SW 1271 (cell line): ENCODE results near the gene CADM1.
A peak's percentile ranks its signal among the peaks of the same experiment; 100 is the strongest.

ENCODE experiments used
- DNase-seq, 2 experiments: peaks; one replicate each; lab custom pipeline; 2025; lab: John Stamatoyannopoulos, UW

CADM1 gene

GRCh38 chr11:115504276-115505158, at the start of gene CADM1:
TSS of gene CADM1 (minus strand) at chr11:115504415.
- DNase-seq = peak; percentile 20 to 42

DNA sequence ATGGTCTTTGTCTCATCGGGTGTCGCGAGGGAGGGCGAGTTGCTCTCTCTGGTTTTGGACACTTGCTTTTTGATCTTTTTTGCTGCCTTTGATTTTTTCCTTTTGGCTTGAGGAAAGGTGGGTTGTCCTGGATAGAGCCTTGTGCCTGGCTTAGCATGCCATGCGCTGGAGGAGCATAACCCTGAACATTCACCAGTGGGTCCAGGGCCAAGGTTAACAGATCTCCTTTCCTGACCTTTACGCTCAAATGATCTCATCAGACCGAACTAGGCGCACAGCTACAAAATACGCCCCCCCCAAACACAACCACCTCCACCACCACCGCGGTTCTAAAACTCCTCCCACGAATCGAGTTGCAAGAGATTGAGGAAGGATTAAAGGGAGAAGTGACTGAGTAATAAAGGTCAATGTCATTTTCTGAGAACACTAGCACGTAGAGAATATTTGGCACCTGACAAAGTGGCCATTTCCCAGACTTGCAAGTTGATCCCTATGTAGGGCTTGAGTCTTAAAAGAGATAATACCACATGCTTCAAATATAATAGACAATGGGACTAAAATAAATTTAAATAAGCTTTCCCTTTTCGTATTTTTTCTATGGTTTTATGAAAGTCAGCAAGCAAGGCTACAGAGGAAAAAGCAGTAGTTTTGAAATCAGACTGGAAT, 48.7 kb upstream of the CADM1 start:
- no peak for DNase-seq

- no peak for DNase-seq
These were observed 48.0 kb upstream of the CADM1 start for GRCh38 chr11:115552151-115552772.

- no peak for DNase-seq
These were observed 46.3 kb upstream of the CADM1 start for GRCh38 chr11:115550291-115551059.

- DNase-seq = no peak
These were observed 44.8 kb upstream of the CADM1 start for GRCh38 chr11:115548878-115549528.

GRCh38 chr11:115545581-115546210, 41.5 kb upstream of the CADM1 start:
- no peak for DNase-seq

- no peak for DNase-seq
These were observed 40.3 kb upstream of the CADM1 start for GRCh38 chr11:115544422-115544948.

DNA sequence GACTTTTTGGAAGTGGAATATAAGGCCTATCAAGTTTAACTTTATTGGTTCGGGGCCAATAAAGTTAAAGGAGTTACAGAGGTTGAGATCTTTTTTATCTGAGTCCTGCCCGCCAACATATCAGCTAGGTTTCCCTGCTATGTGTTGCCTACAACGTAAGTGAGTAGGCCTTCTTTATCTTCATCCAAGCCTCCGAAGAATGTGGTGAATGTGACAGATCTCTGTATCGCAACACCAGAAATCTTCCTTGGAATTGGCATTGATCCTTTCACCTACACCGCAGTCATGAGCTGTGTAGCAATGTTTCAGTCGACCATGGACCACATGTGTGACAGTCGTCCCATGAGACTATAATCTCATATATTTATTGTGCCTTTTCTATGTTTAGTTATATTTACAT, 37.3 kb upstream of the CADM1 start:
- DNase-seq = no peak

GRCh38 chr11:115539844-115540243, 35.6 kb upstream of the CADM1 start:
- DNase-seq = no peak

GRCh38 chr11:115535781-115536180, 31.6 kb upstream of the CADM1 start:
- no peak for DNase-seq

GRCh38 chr11:115530752-115531151, 26.5 kb upstream of the CADM1 start:
- no peak for DNase-seq

DNA sequence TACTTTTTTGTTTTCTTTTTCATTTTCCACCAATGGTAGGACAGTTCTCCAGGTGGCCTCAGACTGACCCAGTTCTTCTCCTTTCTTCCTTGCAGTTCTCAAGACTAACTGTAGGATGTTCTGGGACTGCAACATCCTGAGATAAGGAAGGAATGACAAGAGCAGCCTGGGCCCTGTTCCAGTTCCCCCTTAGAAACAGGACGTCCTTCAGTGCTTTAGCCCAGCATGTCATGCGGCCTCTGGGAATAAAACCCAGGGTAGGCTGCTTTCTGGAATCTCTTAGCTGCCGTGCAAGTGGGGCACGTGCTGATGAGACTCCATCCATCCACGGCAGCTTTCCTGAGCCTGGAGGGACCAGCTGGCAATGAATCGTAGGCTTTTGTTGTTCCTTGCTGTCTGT, 24.0 kb upstream of the CADM1 start:
- no peak for DNase-seq

- no peak for DNase-seq
These were observed 23.4 kb upstream of the CADM1 start for GRCh38 chr11:115527534-115528125.

DNA sequence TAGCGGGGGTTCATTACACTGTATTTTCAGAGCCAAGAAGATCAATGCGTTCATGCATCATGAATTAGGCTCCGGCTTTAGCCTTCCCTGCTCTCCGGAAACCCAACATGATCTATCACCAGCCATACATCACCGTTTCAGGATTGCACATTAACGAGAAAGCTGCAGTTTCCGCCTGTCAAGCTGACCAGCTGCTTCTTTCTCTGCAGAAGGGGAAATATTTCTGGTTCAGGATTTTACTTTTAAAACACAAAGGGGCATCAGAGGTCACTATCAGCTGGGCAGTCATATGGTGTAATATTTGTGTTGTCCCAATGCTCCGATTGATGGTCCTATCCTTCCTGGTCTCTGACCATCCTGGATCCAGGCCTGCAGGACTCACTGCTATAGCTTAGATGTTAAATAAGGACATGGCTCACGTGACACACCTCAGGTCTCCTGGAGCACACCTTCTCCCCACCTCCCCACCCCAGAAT, 21.4 kb upstream of the CADM1 start:
- no peak for DNase-seq

DNA sequence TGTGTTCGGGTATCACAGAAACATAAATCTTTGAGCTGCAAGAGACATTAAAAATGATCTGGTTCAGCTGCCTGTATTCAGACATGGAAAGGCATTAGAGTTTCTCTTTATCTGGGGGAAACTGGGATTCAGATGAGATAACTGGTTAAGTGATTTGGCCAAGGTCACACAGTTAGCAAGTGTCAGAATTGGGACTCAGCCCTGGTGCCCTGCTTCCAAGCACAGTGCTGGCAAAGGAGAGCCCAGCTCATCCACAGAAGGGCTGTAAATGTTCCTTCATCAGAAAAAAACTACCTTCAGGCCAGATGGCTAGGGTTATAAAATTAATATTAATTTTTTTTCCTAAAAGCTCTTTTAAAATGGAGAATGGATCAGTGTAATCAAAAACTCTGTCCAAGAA, 20.4 kb upstream of the CADM1 start:
- no peak for DNase-seq

GRCh38 chr11:115523727-115524399, 19.6 kb upstream of the CADM1 start:
- no peak for DNase-seq

GRCh38 chr11:115522302-115522701, 18.1 kb upstream of the CADM1 start:
- DNase-seq = no peak

GRCh38 chr11:115521825-115522224, 17.6 kb upstream of the CADM1 start:
- DNase-seq = no peak

GRCh38 chr11:115518983-115519628, 14.9 kb upstream of the CADM1 start:
- DNase-seq = no peak
